Measurements from ENCODE around the gene ETS1.

Gene ETS1

DNA sequence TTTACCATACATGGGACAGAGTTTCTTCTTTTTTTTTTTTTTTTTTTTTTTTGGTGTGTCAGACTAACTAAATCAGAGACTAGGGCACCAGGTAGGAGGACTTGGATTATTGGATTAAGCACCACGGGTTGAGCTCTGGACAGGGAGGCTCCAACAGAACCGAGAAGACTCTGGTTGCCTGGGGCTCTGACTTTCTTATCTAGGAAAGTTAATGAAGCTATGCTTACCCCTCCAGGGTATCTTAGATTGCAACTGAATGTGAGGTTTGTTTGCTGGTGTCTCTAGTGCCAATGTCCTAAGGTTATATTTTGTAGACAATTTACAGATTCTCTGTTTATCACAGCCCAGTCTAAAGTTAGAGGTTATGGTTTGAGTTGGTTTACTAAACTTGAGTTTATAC is 18.1 kb downstream of the ETS1 start:
- Histone ChIP-seq H3K4me3 (ENCODE audit: low read depth, low read length) (no peak overlapping the region), H3K9me3 (ENCODE audit: severe bottlenecking) (no peaks in the 10 kb centered on the region), H3K36me3 (no peaks in the 10 kb centered on the region), H3K27ac (no peak overlapping the region), H3K27me3 (ENCODE audit: insufficient read depth, low read depth, severe bottlenecking) (no peaks in the 10 kb centered on the region)
- DNase-seq = no peak
- TF ChIP-seq CTCF (IDR thresholded peaks at IDR 0.05; ENCODE audit: low read depth, low read length) = no peak

DNA sequence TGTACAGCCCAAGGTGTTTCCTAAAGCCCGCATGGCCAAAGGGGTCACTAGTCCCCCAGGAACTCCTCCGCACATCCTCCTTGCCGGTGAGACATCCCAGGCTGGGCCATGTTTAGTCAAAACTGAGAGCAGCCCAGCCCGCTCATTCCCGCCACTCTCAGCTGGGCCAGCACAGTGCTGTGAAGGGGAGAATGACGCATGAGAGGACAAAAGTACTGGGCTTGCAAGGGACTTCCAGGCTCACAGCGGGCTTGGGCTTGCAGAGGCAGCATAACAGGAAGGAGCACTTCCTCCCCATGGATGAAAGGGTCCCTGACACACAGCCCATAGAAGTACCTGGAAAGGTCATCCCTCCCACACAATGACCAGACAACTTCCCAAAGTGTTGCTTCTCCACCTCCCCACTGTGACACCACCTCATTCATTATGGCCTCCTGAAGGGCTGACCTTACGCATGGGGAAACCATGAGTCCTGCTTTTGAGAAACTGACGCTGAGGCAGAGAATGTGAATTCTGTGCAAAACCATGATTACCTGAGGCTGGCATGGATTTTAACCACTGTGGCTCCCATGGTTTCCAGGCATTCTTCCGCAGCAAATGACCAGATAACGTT is 19.1 kb downstream of the ETS1 start:
- Histone ChIP-seq H3K36me3 (no peaks in the 10 kb centered on the region), H3K27me3 (ENCODE audit: insufficient read depth, low read depth, severe bottlenecking) (no peaks in the 10 kb centered on the region), H3K27ac (no peak overlapping the region), H3K9me3 (ENCODE audit: severe bottlenecking) (no peaks in the 10 kb centered on the region), H3K4me3 (ENCODE audit: low read depth, low read length) (no peak overlapping the region)
- TF ChIP-seq CTCF (IDR thresholded peaks at IDR 0.05; ENCODE audit: low read depth, low read length) = no peak
- DNase-seq = no peak

DNA sequence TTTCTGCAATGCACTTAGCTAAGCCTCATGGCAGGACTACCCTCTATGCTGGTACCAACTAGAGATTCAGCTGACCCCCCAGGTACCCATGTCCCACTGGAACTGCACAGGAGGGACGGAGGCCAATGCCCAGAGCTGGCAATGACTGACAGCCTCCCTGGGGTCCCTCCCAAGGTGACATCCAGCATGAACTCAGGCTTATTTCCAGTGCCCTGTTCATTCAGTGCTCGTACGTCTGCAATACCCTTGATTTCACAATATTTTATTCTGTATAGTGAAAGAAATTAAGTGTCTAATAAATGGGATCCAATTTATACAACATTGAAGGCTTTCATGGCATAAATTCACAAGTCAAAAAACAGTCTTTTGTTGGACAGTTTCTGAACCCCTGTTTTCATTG is 20.2 kb downstream of the ETS1 start:
- H3K27me3 ChIP-seq (ENCODE audit: insufficient read depth, low read depth, severe bottlenecking) = no peaks in the 10 kb centered on the region
- TF ChIP-seq CTCF (IDR thresholded peaks at IDR 0.05; ENCODE audit: low read depth, low read length) = no peak
- no peak for DNase-seq
- H3K36me3 ChIP-seq = no peaks in the 10 kb centered on the region
- H3K27ac ChIP-seq = no peak overlapping the region
- no peaks in the 10 kb centered on the region for H3K9me3 ChIP-seq (ENCODE audit: severe bottlenecking)
- no peak overlapping the region for H3K4me3 ChIP-seq (ENCODE audit: low read depth, low read length)

- Histone ChIP-seq H3K27me3 (ENCODE audit: insufficient read depth, low read depth, severe bottlenecking) (no peaks in the 10 kb centered on the region), H3K9me3 (ENCODE audit: severe bottlenecking) (no peaks in the 10 kb centered on the region), H3K4me3 (ENCODE audit: low read depth, low read length) (no peak overlapping the region), H3K36me3 (no peaks in the 10 kb centered on the region), H3K27ac (no peak overlapping the region)
- no peak for DNase-seq
- TF ChIP-seq CTCF (IDR thresholded peaks at IDR 0.05; ENCODE audit: low read depth, low read length) = no peak
Observed at GRCh38 chr11:128565881-128566280, 21.5 kb downstream of the ETS1 start.

GRCh38 chr11:128564642-128565245 is 22.6 kb downstream of the ETS1 start:
- Histone ChIP-seq H3K9me3 (ENCODE audit: severe bottlenecking) (no peaks in the 10 kb centered on the region), H3K4me3 (ENCODE audit: low read depth, low read length) (no peak overlapping the region), H3K36me3 (no peaks in the 10 kb centered on the region), H3K27me3 (ENCODE audit: insufficient read depth, low read depth, severe bottlenecking) (no peaks in the 10 kb centered on the region), H3K27ac (no peak overlapping the region)
- DNase-seq = no peak
- TF ChIP-seq CTCF (IDR thresholded peaks at IDR 0.05; ENCODE audit: low read depth, low read length) = no peak

Data from WERI-Rb-1 (cell line).